H9 (cell line): ENCODE measurements around the gene PDZD7. TPM values are rescaled to one million over a fixed set of nuclear protein-coding genes. Genes with fewer than 3 reads are reported as not detected.

Experiments
- DNase-seq: peaks from one replicate; pipeline ENCODE4 v3.0.0-alpha.2; 2017
- H2AFZ ChIP-seq: one replicate; pipeline ENCODE4 v1.6.1; 2013; ENCODE audit warnings: mild to moderate bottlenecking, low read length, control low read depth, moderate library complexity
- H2AK5ac ChIP-seq: 2 replicates; pipeline ENCODE4 v1.6.1; 2013; ENCODE audit warnings: low read length, control low read depth, mixed read lengths; ENCODE audit not compliant: insufficient read length
- H2BK120ac ChIP-seq: one replicate; pipeline ENCODE4 v1.6.1; 2013; ENCODE audit warnings: low read depth, mild to moderate bottlenecking, low read length, control low read depth, inconsistent platforms; ENCODE audit not compliant: poor library complexity, severe bottlenecking
- H2BK12ac ChIP-seq: 2 replicates; pipeline ENCODE4 v1.6.1; 2013; ENCODE audit warnings: low read length, control low read depth, mixed read lengths, low read depth; ENCODE audit not compliant: insufficient read length
- H2BK15ac ChIP-seq: 2 replicates; pipeline ENCODE4 v1.6.1; 2013; ENCODE audit warnings: low read depth, low read length, control low read depth
- H2BK20ac ChIP-seq: one replicate; pipeline ENCODE4 v1.6.1; 2013; ENCODE audit warnings: low read depth, mild to moderate bottlenecking, low read length, control low read depth, inconsistent platforms; ENCODE audit not compliant: poor library complexity, severe bottlenecking
- H2BK5ac ChIP-seq: 2 replicates; pipeline ENCODE4 v1.6.1; 2013; ENCODE audit warnings: low read length, control low read depth, mixed read lengths; ENCODE audit not compliant: insufficient read length
- H3K14ac ChIP-seq: 2 replicates; pipeline ENCODE4 v1.6.1; 2013; ENCODE audit warnings: low read length, control low read depth; ENCODE audit not compliant: insufficient read depth
- H3K18ac ChIP-seq: 2 replicates; pipeline ENCODE4 v1.6.1; 2013; ENCODE audit warnings: low read depth, mild to moderate bottlenecking, mixed read lengths, low read length, control low read depth; ENCODE audit not compliant: insufficient read length
- H3K23ac ChIP-seq: 2 replicates; pipeline ENCODE4 v1.6.1; 2013; ENCODE audit warnings: low read length, control low read depth, mixed read lengths, low read depth; ENCODE audit not compliant: insufficient read length
- H3K23me2 ChIP-seq: 2 replicates; pipeline ENCODE4 v1.6.1; 2013; ENCODE audit warnings: low read depth, mild to moderate bottlenecking, mixed read lengths, low read length, control low read depth; ENCODE audit not compliant: insufficient read length, poor library complexity, severe bottlenecking
- H3K27ac ChIP-seq: 2 replicates; pipeline ENCODE4 v1.5.1; 2013; ENCODE audit warnings: low read length, control low read depth, mixed read lengths, low read depth; ENCODE audit not compliant: insufficient read length
- H3K27me3 ChIP-seq: 2 replicates; pipeline ENCODE4 v1.6.1; 2013; ENCODE audit warnings: low read length, control low read depth, inconsistent platforms; ENCODE audit not compliant: insufficient read depth
- H3K4ac ChIP-seq: 2 replicates; pipeline ENCODE4 v1.6.1; 2013; ENCODE audit warnings: low read depth, mild to moderate bottlenecking, control low read depth, inconsistent platforms, low read length, moderate library complexity
- H3K4me1 ChIP-seq: 2 replicates; pipeline ENCODE4 v1.6.1; 2013; ENCODE audit warnings: low read length, control low read depth, inconsistent platforms; ENCODE audit not compliant: insufficient read depth
- H3K4me2 ChIP-seq: 2 replicates; pipeline ENCODE4 v1.6.1; 2013; ENCODE audit warnings: low read length, control low read depth, mixed read lengths; ENCODE audit not compliant: insufficient read length, insufficient read depth
- H3K56ac ChIP-seq: 2 replicates; pipeline ENCODE4 v1.6.1; 2013; ENCODE audit warnings: low read depth, mild to moderate bottlenecking, mixed read lengths, low read length, control low read depth; ENCODE audit not compliant: insufficient read length
- H3K79me1 ChIP-seq: 2 replicates; pipeline ENCODE4 v1.6.1; 2013; ENCODE audit warnings: low read depth, mild to moderate bottlenecking, moderate library complexity, low read length, control low read depth, inconsistent platforms; ENCODE audit not compliant: insufficient read depth, poor library complexity, severe bottlenecking
- H3K79me2 ChIP-seq: 2 replicates; pipeline ENCODE4 v1.6.1; 2013; ENCODE audit warnings: low read length, control low read depth, inconsistent platforms; ENCODE audit not compliant: insufficient read depth
- H3K9ac ChIP-seq: 2 replicates; pipeline ENCODE4 v1.6.1; 2013; ENCODE audit warnings: low read length, control low read depth, mixed read lengths; ENCODE audit not compliant: insufficient read length; ENCODE audit errors: extremely low read depth
- H3K9me3 ChIP-seq: one replicate; pipeline ENCODE4 v1.6.1; 2013; ENCODE audit warnings: low read depth, low read length, inconsistent platforms; ENCODE audit not compliant: control insufficient read depth
- H3T11ph ChIP-seq: one replicate; pipeline ENCODE4 v1.6.1; 2013; ENCODE audit warnings: mild to moderate bottlenecking, low read length, control low read depth, inconsistent platforms
- H4K20me1 ChIP-seq: one replicate; pipeline ENCODE4 v1.6.1; 2013; ENCODE audit not compliant: control insufficient read depth, insufficient read length, insufficient read depth
- H4K5ac ChIP-seq: 2 replicates; pipeline ENCODE4 v1.6.1; 2013; ENCODE audit warnings: low read depth, mild to moderate bottlenecking, mixed read lengths, low read length, control low read depth; ENCODE audit not compliant: insufficient read length
- H4K8ac ChIP-seq: replicated peaks from 2 replicates; pipeline ENCODE4 v1.6.1; 2013; ENCODE audit warnings: low read length, control low read depth, mixed read lengths, low read depth; ENCODE audit not compliant: insufficient read length
- H4K91ac ChIP-seq: 2 replicates; pipeline ENCODE4 v1.6.1; 2013; ENCODE audit warnings: low read depth, mild to moderate bottlenecking, moderate library complexity, mixed read lengths, low read length, control low read depth; ENCODE audit not compliant: insufficient read length
- H3K27ac Mint-ChIP-seq, 3 experiments: 2 replicates in 2 of 3; 3 replicates in 1 of 3; pipeline ENCODE4 v1.8.0; 2020 to 2021; ENCODE audit warnings: mixed read lengths in 3 of 3, mild to moderate bottlenecking in 1 of 3, moderate library complexity in 1 of 3
- H3K27me3 Mint-ChIP-seq: 2 replicates; pipeline ENCODE4 v1.8.0; 2021; ENCODE audit warnings: low read depth, mild to moderate bottlenecking, moderate library complexity, mixed read lengths
- H3K36me3 Mint-ChIP-seq, 3 experiments: 2 replicates in 2 of 3; 3 replicates in 1 of 3; pipeline ENCODE4 v1.8.0; 2020 to 2021; ENCODE audit warnings: low read depth in 3 of 3, mixed read lengths in 3 of 3; ENCODE audit not compliant: insufficient read depth in 1 of 3
- H3K4me1 Mint-ChIP-seq, 2 experiments: 2 replicates each; pipeline ENCODE4 v1.8.0; 2020; ENCODE audit warnings: mixed read lengths in 2 of 2
- H3K4me3 Mint-ChIP-seq, 2 experiments: 2 replicates in 1 of 2; 3 replicates in 1 of 2; pipeline ENCODE4 v1.8.0; 2020 to 2021; ENCODE audit warnings: mild to moderate bottlenecking in 2 of 2, mixed read lengths in 2 of 2, moderate library complexity in 1 of 2
- H3K9me3 Mint-ChIP-seq, 2 experiments: 2 replicates in 1 of 2; 3 replicates in 1 of 2; pipeline ENCODE4 v1.8.0; 2020; ENCODE audit warnings: mild to moderate bottlenecking in 2 of 2, mixed read lengths in 2 of 2, moderate library complexity in 1 of 2
- CTCF ChIP-seq: fragments of 200-600 bp; sonication (generic); conservative IDR thresholded peaks from 3 replicates; pipeline ENCODE4 v1.8.0; 2021; ENCODE audit warnings: antibody characterized with exemption, mild to moderate bottlenecking
- WGBS: extraction: QIAGEN DNeasy Blood & Tissue Kit; methylation state at CpG from one replicate; pipeline ENCODE4 v1.1.7; 2013; ENCODE audit warnings: missing lambda C conversion rate, low lambda C conversion rate, mixed read lengths; ENCODE audit not compliant: insufficient read length; ENCODE audit errors: extremely low coverage; 5-methylcytosine and 5-hydroxymethylcytosine counted together
- total RNA-seq: library from RNA; stranded (reverse); gene quantifications from 2 replicates; pipeline ENCODE4 v1.2.1, GENCODE V29; 2021

PDZD7 gene
- total RNA-seq, 1 experiment from 2014 or later: 2.0 TPM

DNA sequence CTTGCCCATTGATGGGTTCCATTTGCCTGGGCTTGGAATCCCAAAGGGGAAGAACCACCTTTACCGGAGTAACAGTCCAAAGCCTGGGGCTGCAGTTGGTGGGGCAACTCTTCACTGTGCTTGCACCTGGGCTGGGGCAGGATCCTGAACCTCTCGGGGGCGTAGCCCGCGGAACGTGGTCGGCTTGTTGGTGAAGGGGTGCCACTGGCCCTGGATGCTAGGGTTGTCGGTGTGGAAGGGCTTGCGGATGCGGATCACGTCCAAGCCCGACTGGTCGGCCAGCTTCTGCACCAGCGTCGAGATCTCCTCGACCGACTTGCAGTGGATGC lies 44.3 kb downstream of the PDZD7 start:
- Histone ChIP-seq H2BK15ac (no peak overlapping the region), H4K91ac (no peak overlapping the region), H3K56ac (no peak overlapping the region), H3K18ac (no peak overlapping the region), H3K4me1 (no peaks in the 10 kb centered on the region; the same call in 1 of the 2 replicates), H3K4me2 (peak overlapping the region; percentile 94), H3K79me1 (peaks cover 14% of the 10 kb centered on the region), H3T11ph (no peak overlapping the region), H3K27ac (no peak overlapping the region), H2BK12ac (no peak overlapping the region), H3K23ac (no peak overlapping the region), H4K20me1 (no peaks in the 10 kb centered on the region), H3K27me3 (no peaks in the 10 kb centered on the region), H2AFZ (no peak overlapping the region), H3K79me2 (peaks cover 17% of the 10 kb centered on the region; the same call in 1 of the 2 replicates), H2BK5ac (no peak overlapping the region), H4K5ac (no peak overlapping the region), H3K4ac (no peak overlapping the region), H2BK20ac (no peak overlapping the region), H3K14ac (no peak overlapping the region; the same call in 1 of the 2 replicates), H3K9ac (peak overlapping the region; percentile 76), H3K9me3 (no peaks in the 10 kb centered on the region), H2BK120ac (no peak overlapping the region), H2AK5ac (no peak overlapping the region), H4K8ac (no peak overlapping the region), H3K23me2 (peaks cover 8% of the 10 kb centered on the region)
- peaks cover 9 to 16% of the 10 kb centered on the region in 2 experiments for H3K4me1 Mint-ChIP-seq
- H3K4me3 Mint-ChIP-seq: peak overlapping the region; percentile 96 to 98
- H3K36me3 Mint-ChIP-seq: peaks cover 28 to 43% (median 37%) of the 10 kb centered on the region in 3 experiments; a peak in 6 of 7 replicates
- H3K27ac Mint-ChIP-seq: 0 out of 7 replicates have a peak overlapping the region, but pooled peaks of 1 of the 3 experiments have one; percentile 98
- WGBS: no CpG with 5 or more reads among the region's 17 CpGs
- peaks cover 0 to 2% of the 10 kb centered on the region in 2 experiments; a peak in 3 of 5 replicates for H3K9me3 Mint-ChIP-seq
- H3K27me3 Mint-ChIP-seq: no peaks in the 10 kb centered on the region
- no peak for TF ChIP-seq CTCF
- no peak for DNase-seq
